H1 (cell line): ENCODE measurements around the gene SMNDC1. TPM values are rescaled to one million over a fixed set of nuclear protein-coding genes. Genes with fewer than 3 reads are reported as not detected.

ENCODE experiments used
- CTCF ChIA-PET: fragments of 300-600 bp; sonication (Branson Sonifier 250); formaldehyde crosslinking; loops from one replicate; lab custom pipeline; 2021; ENCODE audit not compliant: partially characterized antibody; lab: Charles Lee
- POLR2A ChIA-PET: fragments of 300-600 bp; sonication (Branson Sonifier 250); formaldehyde crosslinking; loops from one replicate; lab custom pipeline; 2021; ENCODE audit warnings: inconsistent platforms; ENCODE audit not compliant: partially characterized antibody; lab: Charles Lee
- DNase-seq, 2 experiments: peaks; one replicate each; pipeline versions ENCODE4 v3.0.0 to v3.0.0-alpha.2; 2010 to 2022; ENCODE audit warnings: low spot score in 2 of 2, low read depth in 1 of 2, mixed read lengths in 1 of 2
- FAIRE-seq: peaks from 2 replicates; lab custom pipeline; 2011; peaks lifted over from hg19 to GRCh38; lab: Jason Lieb, UNC
- H2AFZ ChIP-seq: 2 replicates; pipeline ENCODE4 v1.8.1; 2012; ENCODE audit warnings: low read length, inconsistent platforms
- H2AK5ac ChIP-seq: 2 replicates; pipeline ENCODE4 v1.6.1; 2013; ENCODE audit warnings: low read depth, low read length
- H2BK120ac ChIP-seq: replicated peaks from 2 replicates; pipeline ENCODE3; 2013; ENCODE audit warnings: low read depth, low read length, inconsistent platforms
- H2BK12ac ChIP-seq: 2 replicates; pipeline ENCODE4 v1.6.1; 2013; ENCODE audit warnings: low read depth, low read length
- H2BK15ac ChIP-seq: 2 replicates; pipeline ENCODE4 v1.6.1; 2013; ENCODE audit warnings: low read length
- H2BK20ac ChIP-seq: 2 replicates; pipeline ENCODE4 v1.6.1; 2013; ENCODE audit warnings: low read length
- H2BK5ac ChIP-seq: 2 replicates; pipeline ENCODE4 v1.6.1; 2013; ENCODE audit warnings: low read depth, low read length
- H3K14ac ChIP-seq: 2 replicates; pipeline ENCODE4 v1.6.1; 2013; ENCODE audit warnings: inconsistent platforms; ENCODE audit not compliant: insufficient read length
- H3K18ac ChIP-seq: 2 replicates; pipeline ENCODE4 v1.6.1; 2013; ENCODE audit warnings: low read length; ENCODE audit errors: extremely low read depth
- H3K23ac ChIP-seq: 2 replicates; pipeline ENCODE4 v1.6.1; 2013; ENCODE audit warnings: inconsistent platforms; ENCODE audit not compliant: insufficient read length
- H3K23me2 ChIP-seq: 2 replicates; pipeline ENCODE4 v1.6.1; 2013; ENCODE audit warnings: low read depth, low read length
- H3K27ac ChIP-seq: 2 replicates; pipeline ENCODE4 v1.6.1; 2011; ENCODE audit warnings: low read depth, low read length, inconsistent platforms
- H3K27me3 ChIP-seq, 4 experiments: replicated peaks in 1 of 4; 1 replicate in 1 of 4; 2 replicates in 3 of 4; pipeline versions ENCODE4 v1.6.1 to v1.8.1; 2011 to 2013; ENCODE audit warnings: low read length in 3 of 4, mild to moderate bottlenecking in 3 of 4, inconsistent platforms in 2 of 4, mixed read lengths in 2 of 4, moderate library complexity in 1 of 4; ENCODE audit not compliant: control insufficient read depth in 3 of 4, insufficient read depth in 3 of 4; ENCODE audit errors: extremely low read depth in 1 of 4
- H3K36me3 ChIP-seq, 4 experiments: 2 replicates each; pipeline versions ENCODE4 v1.6.1 to v1.8.1; 2011 to 2013; ENCODE audit warnings: mild to moderate bottlenecking in 4 of 4, low read length in 3 of 4, moderate library complexity in 2 of 4, control low read depth in 1 of 4, inconsistent platforms in 1 of 4; ENCODE audit not compliant: insufficient read depth in 4 of 4, control insufficient read depth in 2 of 4
- H3K4ac ChIP-seq: replicated peaks from 2 replicates; pipeline ENCODE3; 2013; ENCODE audit warnings: low read length, low read depth, mixed read lengths, inconsistent platforms; ENCODE audit not compliant: insufficient read length
- H3K4me1 ChIP-seq, 4 experiments: replicated peaks in 1 of 4; 1 replicate in 1 of 4; 2 replicates in 3 of 4; pipeline versions ENCODE4 v1.6.1 to v1.8.1; 2011 to 2013; ENCODE audit warnings: low read length in 3 of 4, inconsistent platforms in 2 of 4, mixed read lengths in 1 of 4; ENCODE audit not compliant: insufficient read depth in 4 of 4, control insufficient read depth in 3 of 4
- H3K4me2 ChIP-seq, 2 experiments: 2 replicates each; pipeline versions ENCODE4 v1.6.1 to v1.8.1; 2011 to 2013; ENCODE audit warnings: low read depth in 2 of 2, low read length in 2 of 2, control low read depth in 1 of 2, inconsistent platforms in 1 of 2, mild to moderate bottlenecking in 1 of 2; ENCODE audit not compliant: insufficient read depth in 1 of 2
- H3K4me3 ChIP-seq, 4 experiments: fragments of 200-600, 300-600 bp in 1 of 4; sonication (generic), shearing (Covaris generic), sonication (Bioruptor Twin) in 1 of 4; 2 replicates each; pipeline versions ENCODE4 v1.5.1 to v1.8.1; 2011 to 2016; ENCODE audit warnings: low read length in 4 of 4, low read depth in 3 of 4, control low read depth in 2 of 4, inconsistent platforms in 2 of 4, mild to moderate bottlenecking in 2 of 4, mixed read lengths in 1 of 4, moderate library complexity in 1 of 4; ENCODE audit not compliant: insufficient read depth in 2 of 4; ENCODE audit errors: extremely low read depth in 1 of 4
- H3K56ac ChIP-seq: replicated peaks from 2 replicates; pipeline ENCODE3; 2013; ENCODE audit warnings: low read depth, mild to moderate bottlenecking, mixed read lengths, low read length, inconsistent platforms; ENCODE audit not compliant: insufficient read length
- H3K79me1 ChIP-seq: 2 replicates; pipeline ENCODE4 v1.6.1; 2013; ENCODE audit warnings: low read depth, low read length, control low read depth
- H3K79me2 ChIP-seq, 2 experiments: 2 replicates each; pipeline versions ENCODE4 v1.6.1 to v1.8.1; 2012 to 2013; ENCODE audit warnings: low read length in 2 of 2, mild to moderate bottlenecking in 2 of 2, inconsistent platforms in 1 of 2; ENCODE audit not compliant: insufficient read depth in 2 of 2, control insufficient read depth in 1 of 2
- H3K9ac ChIP-seq, 4 experiments: replicated peaks in 1 of 4; 1 replicate in 1 of 4; 2 replicates in 3 of 4; pipeline versions ENCODE4 v1.6.1 to v1.8.1; 2011 to 2013; ENCODE audit warnings: low read depth in 3 of 4, low read length in 3 of 4, control low read depth in 2 of 4, mild to moderate bottlenecking in 2 of 4, moderate library complexity in 2 of 4, inconsistent platforms in 1 of 4; ENCODE audit errors: extremely low read depth in 1 of 4
- H3K9me3 ChIP-seq, 2 experiments: 2 replicates each; pipeline versions ENCODE4 v1.6.1 to v1.8.1; 2012 to 2013; ENCODE audit warnings: mild to moderate bottlenecking in 2 of 2, moderate library complexity in 2 of 2, control low read depth in 1 of 2, inconsistent platforms in 1 of 2, low read depth in 1 of 2, low read length in 1 of 2, mixed read lengths in 1 of 2; ENCODE audit not compliant: insufficient read depth in 2 of 2
- H4K20me1 ChIP-seq, 2 experiments: replicated peaks in 1 of 2; 2 replicates each; pipeline versions ENCODE3 to v1.8.1; 2011 to 2013; ENCODE audit warnings: inconsistent platforms in 2 of 2, low read length in 2 of 2, mild to moderate bottlenecking in 1 of 2; ENCODE audit not compliant: insufficient read depth in 2 of 2, control insufficient read depth in 1 of 2
- H4K5ac ChIP-seq: 2 replicates; pipeline ENCODE4 v1.6.1; 2013; ENCODE audit warnings: low read length, low read depth, mixed read lengths, inconsistent platforms; ENCODE audit not compliant: insufficient read length
- H4K8ac ChIP-seq: 2 replicates; pipeline ENCODE4 v1.8.0; 2013; ENCODE audit warnings: mild to moderate bottlenecking, moderate library complexity, low read length, inconsistent platforms; ENCODE audit not compliant: insufficient read depth; ENCODE audit errors: extremely low read depth
- H4K91ac ChIP-seq: replicated peaks from 2 replicates; pipeline ENCODE3; 2013; ENCODE audit warnings: low read length, mixed read lengths, inconsistent platforms; ENCODE audit not compliant: insufficient read length
- WGBS, 2 experiments: shearing (Covaris generic) in 1 of 2; methylation state at CpG; one replicate each; pipeline versions ENCODE4 v1.1.6 to v1.1.7; 2013 to 2015; ENCODE audit warnings: low lambda C conversion rate in 2 of 2, mixed read lengths in 2 of 2, inconsistent platforms in 1 of 2, low coverage in 1 of 2, missing lambda C conversion rate in 1 of 2; ENCODE audit not compliant: insufficient replicate concordance in 2 of 2, insufficient coverage in 1 of 2, insufficient read length in 1 of 2; ENCODE audit errors: extremely low coverage in 1 of 2, missing lambda C conversion rate in 1 of 2; 5-methylcytosine and 5-hydroxymethylcytosine counted together
- polyA plus RNA-seq, 7 experiments: library from polyadenylated mRNA; depleted of rRNA in 3 of 7; stranded (reverse) in 5 of 7; unstranded in 2 of 7; fragments of >200 nt in 5 of 7; fragments of 200-250 nt in 2 of 7; gene quantifications; 1 replicate in 5 of 7; 2 replicates in 1 of 7; 4 replicates in 1 of 7; pipeline versions ENCODE4 v1.2.1 to v1.2.3, GENCODE V29; 2011 to 2013; ENCODE audit warnings: missing spikeins in 2 of 7, mixed read lengths in 2 of 7
- total RNA-seq: library from RNA; stranded (reverse); fragmentation: NEBNext Ultra II Directional; extraction: Animal tissue kit (Norgen Biotek cat#: 25700); gene quantifications from 2 replicates; pipeline ENCODE4 v1.2.1, GENCODE V29; 2021
- TF ChIP-seq, protein P1 (sequence below): IDR thresholded peaks from 2 replicates; pipeline ENCODE4 v1.6.1; 2012; ENCODE audit warnings: inconsistent platforms
- TF ChIP-seq, protein P2 (sequence below), 3 experiments: IDR thresholded peaks; 1 replicate in 2 of 3; 2 replicates in 1 of 3; pipeline versions ENCODE4 v1.5.1 to v1.6.1; 2011; ENCODE audit warnings: low read length in 3 of 3, mild to moderate bottlenecking in 3 of 3, inconsistent platforms in 2 of 3, low read depth in 1 of 3, moderate library complexity in 1 of 3; ENCODE audit not compliant: insufficient read depth in 1 of 3; ENCODE audit errors: control extremely low read depth in 1 of 3

SMNDC1 gene
- total and polyA plus RNA-seq, 2 of the 8 experiments (the other 6 are each of a cell fraction or from before 2014, with no cell fraction given) = 8.1 to 48.6 TPM

DNA sequence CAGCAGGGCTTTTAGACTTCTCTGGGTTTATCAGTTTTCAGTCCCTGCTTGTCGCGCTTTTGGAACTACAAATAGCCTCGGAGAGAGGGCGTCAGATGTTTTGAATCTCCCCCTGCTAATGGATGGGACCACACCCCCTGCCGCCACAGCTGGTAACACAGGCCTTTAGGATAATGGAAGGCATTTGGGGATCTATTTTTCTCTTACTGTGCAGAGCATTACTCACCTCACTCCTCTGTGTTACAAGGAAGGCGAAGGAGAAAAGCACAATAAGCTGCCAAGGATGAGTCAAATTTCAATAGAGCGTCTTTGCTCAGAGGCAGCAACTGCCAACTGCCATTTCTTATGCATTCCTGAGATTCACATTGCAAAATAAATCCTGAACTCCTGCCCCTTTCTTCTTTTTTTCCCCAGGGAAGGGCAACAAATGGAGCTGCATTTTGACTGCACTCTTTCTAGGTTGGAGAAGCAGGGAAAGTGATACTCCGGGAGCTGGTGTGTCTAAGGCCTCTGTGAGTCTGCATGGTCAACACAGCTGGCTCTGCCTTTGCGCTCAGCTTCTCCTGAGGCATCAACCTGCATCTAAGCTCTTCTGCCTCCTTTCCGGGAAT, 31.5 kb upstream of the SMNDC1 start:
- Histone ChIP-seq H3K14ac (no peak overlapping the region), H3K79me2 (no peaks in the 10 kb centered on the region), H2BK5ac (no peak overlapping the region; the same call in 1 of the 2 replicates), H4K5ac (peak overlapping the region; percentile 12), H3K4ac (no peak overlapping the region), H2BK20ac (no peak overlapping the region), H3K36me3 (no peaks in the 10 kb centered on the region), H2AK5ac (no peak overlapping the region), H3K79me1 (no peaks in the 10 kb centered on the region), H2BK120ac (no peak overlapping the region), H3K4me1 (peaks cover 5 to 12% (median 6%) of the 10 kb centered on the region in 4 experiments; a peak in 6 of 7 replicates), H3K9ac (no peak overlapping the region), H4K8ac (no peak overlapping the region), H3K23me2 (peaks cover 2% of the 10 kb centered on the region; the same call in 1 of the 2 replicates), H3K27me3 (no peaks in the 10 kb centered on the region), H2BK12ac (no peak overlapping the region), H3K4me2 (peak overlapping the region; percentile 44 to 56), H3K27ac (no peak overlapping the region), H3K23ac (no peak overlapping the region), H4K20me1 (no peaks in the 10 kb centered on the region), H3K9me3 (peaks cover 0 to 7% of the 10 kb centered on the region in 2 experiments; a peak in 2 of 4 replicates), H4K91ac (no peak overlapping the region), H3K4me3 (peak overlapping the region in 1 of 4 experiments; percentile 8; a peak in 1 of 8 replicates), H2BK15ac (no peak overlapping the region), H3K56ac (no peak overlapping the region), H2AFZ (peak overlapping the region; percentile 87), H3K18ac (no peak overlapping the region)
- DNase-seq (peak in 1 of 2 experiments; percentile 58), FAIRE-seq (no peak)
- CTCF ChIA-PET = interaction anchor here (0.7 to 2.3 kb wide), 17 partner anchors 8 to 339 kb away, joined by 3 to 13 read pairs (median 3); no protein-coding TSS in a partner anchor
- 45% methylated on average over 10 of the region's 10 CpGs; no CpG with 5 or more reads in 1 of the 2 experiments for WGBS, 2 experiments
- POLR2A ChIA-PET = interaction anchor here (0.7 to 0.9 kb wide), 2 partner anchors 38 to 70 kb away, joined by 3 to 4 read pairs; no protein-coding TSS in a partner anchor
- TF ChIP-seq, protein P1, sequence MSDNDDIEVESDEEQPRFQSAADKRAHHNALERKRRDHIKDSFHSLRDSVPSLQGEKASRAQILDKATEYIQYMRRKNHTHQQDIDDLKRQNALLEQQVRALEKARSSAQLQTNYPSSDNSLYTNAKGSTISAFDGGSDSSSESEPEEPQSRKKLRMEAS = no peak
- TF ChIP-seq, protein P2, sequence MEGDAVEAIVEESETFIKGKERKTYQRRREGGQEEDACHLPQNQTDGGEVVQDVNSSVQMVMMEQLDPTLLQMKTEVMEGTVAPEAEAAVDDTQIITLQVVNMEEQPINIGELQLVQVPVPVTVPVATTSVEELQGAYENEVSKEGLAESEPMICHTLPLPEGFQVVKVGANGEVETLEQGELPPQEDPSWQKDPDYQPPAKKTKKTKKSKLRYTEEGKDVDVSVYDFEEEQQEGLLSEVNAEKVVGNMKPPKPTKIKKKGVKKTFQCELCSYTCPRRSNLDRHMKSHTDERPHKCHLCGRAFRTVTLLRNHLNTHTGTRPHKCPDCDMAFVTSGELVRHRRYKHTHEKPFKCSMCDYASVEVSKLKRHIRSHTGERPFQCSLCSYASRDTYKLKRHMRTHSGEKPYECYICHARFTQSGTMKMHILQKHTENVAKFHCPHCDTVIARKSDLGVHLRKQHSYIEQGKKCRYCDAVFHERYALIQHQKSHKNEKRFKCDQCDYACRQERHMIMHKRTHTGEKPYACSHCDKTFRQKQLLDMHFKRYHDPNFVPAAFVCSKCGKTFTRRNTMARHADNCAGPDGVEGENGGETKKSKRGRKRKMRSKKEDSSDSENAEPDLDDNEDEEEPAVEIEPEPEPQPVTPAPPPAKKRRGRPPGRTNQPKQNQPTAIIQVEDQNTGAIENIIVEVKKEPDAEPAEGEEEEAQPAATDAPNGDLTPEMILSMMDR (IDR thresholded peaks at IDR 0.05; ENCODE audit: control extremely low read depth in 1 of 3, insufficient read depth in 1 of 3, low read depth in 1 of 3, low read length in 3 of 3) = peak in 2 of 3 experiments; percentile 12 to 17; a peak in 2 of 4 replicates
